Stimulated activated CD8-positive, alpha-beta memory T cell treated with anti-CD3 and anti-CD28 coated beads, Interleukin-15, amount 100 ng/mL, for 1 hour (primary cell): ENCODE results near the gene DENND4A.
"Not testable (repeated sequence)": the region's sequence is repeated elsewhere in the genome, so short reads cannot be mapped to it uniquely, and the experiment has no call there.

Source experiments
- DNase-seq: peaks from one replicate; pipeline ENCODE4 v3.0.0-alpha.2; 2020; ENCODE audit warnings: low read depth

Gene DENND4A

DNA sequence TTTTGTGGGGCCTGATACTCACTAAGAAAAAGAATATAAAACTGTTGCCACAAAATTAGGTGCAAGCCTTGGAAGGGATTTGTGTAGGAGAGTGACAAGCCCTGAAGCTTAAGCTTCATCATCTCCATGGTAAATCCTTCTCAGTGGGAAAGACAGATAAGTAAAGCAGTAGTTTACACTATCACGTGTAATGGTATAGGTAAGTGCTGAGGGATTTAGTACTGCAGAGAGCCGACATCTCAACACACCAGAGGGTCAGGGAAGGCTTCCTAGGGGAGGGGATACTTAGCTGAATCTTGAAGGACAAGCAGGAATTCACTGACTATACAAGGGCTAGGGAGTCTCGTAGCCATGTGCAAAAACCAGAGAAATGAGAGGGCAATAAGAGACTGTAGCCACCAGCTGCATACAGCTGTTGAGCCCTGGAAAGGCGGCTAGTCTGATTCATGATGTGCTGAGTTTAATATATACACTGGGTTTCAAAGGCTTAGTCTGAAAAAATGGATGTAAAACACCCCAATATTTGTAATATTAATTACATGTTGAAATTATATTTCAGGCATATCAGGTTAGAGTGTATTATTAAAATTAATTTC lies 159.2 kb downstream of the DENND4A start:
- DNase-seq = no peak

GRCh38 chr15:65631503-65631902 lies 160.6 kb downstream of the DENND4A start:
- DNase-seq = no peak

- no peak for DNase-seq
Measured at GRCh38 chr15:65630760-65631159, 161.3 kb downstream of the DENND4A start.

DNA sequence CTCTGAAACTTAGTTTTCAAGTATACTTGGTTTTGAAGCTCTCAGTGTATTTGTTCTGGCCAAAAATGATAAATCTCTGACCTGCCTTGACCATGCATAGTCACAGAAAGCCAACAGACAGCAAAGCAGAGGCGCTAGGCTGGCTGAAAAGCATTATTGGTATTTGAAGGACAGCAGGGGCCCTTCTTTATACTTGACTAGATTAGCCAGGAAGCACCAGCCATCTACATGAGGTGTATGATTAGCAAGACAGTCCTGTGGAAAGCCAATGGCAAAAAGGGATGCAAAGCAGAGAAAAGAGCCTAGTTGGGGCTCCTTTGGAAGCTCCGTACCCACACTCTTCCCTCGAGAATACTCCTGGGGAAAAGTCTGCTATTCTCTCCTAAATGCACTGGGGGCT lies 162.5 kb downstream of the DENND4A start:
- DNase-seq = no peak

GRCh38 chr15:65626856-65627255 lies 165.2 kb downstream of the DENND4A start:
- no peak for DNase-seq

DNA sequence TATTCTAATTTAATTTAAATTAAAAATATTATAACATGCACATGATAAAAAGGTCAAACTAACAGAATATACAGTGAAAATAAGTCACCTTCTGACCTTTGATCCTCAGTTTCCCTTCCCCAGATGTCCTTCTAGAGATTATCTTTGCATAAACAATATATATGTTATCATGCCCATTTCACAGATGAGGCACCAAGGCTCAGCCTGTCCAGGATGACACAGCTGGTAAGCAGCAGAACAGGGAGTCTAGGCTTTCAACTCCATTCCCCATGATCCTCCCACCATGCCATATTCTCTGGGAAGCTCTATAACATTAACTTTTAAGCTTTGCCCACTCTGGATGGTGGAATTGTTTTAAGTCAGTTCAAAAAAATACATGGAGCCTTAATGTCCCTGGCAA lies 169.0 kb downstream of the DENND4A start:
- DNase-seq = no peak

- DNase-seq = no peak
Measured at GRCh38 chr15:65621638-65622037, 170.5 kb downstream of the DENND4A start, which contains the start of gene SLC24A1. Gene SLC24A1 (plus strand): TSS chr15:65621938. CDS start chr15:65624081, 2,143 bp downstream.

DNA sequence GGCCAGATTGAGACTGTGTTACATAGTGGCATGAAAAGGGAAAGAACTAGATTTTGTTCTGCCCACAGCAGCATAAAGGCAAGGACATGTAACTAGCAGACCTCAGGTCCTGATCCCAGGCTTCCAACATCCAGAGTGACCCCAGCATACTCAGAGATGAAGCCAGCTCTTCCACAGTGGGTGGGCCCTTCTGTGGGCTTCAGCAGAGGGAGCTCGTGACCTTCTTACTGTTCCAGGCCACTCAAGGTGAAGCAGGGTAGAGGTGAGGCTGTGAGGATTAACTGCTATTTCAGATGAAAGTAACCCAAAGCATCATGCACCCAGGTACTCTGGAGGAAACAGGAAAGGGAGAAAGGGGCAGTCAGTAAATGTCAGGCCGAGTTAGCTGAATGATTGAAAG lies 171.3 kb downstream of the DENND4A start:
- DNase-seq = no peak

DNA sequence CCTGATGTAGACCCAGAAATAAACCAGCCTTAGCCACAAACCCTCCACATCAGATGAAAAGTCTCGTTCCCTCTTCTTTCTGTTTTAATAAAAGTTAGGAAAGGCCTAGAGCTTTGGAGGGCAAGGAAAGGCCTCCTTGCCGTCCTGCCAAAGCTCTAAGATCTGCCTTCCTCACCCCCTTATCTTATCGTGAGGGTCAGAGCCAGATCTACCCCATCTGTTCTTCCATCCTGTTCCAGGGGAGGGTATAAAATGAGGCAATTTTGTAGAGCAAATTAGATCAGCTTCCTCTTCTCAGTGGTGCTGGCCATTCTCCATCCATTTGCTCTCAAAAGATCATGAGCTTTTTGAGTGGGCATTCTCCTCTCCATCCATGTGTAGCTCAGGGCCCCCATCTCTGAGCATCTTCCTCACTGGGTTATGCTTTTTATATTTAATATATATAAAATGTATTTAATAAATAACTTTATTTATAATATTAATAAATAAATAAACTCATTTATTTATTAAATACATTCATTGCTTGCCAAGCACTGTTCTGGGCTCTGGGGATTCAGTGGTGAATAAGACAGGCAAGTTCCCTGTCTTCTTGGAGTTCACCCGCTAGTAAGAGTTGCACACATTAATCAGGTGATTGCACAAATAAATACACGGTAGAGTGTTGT lies 172.3 kb downstream of the DENND4A start:
- no peak for DNase-seq

DNA sequence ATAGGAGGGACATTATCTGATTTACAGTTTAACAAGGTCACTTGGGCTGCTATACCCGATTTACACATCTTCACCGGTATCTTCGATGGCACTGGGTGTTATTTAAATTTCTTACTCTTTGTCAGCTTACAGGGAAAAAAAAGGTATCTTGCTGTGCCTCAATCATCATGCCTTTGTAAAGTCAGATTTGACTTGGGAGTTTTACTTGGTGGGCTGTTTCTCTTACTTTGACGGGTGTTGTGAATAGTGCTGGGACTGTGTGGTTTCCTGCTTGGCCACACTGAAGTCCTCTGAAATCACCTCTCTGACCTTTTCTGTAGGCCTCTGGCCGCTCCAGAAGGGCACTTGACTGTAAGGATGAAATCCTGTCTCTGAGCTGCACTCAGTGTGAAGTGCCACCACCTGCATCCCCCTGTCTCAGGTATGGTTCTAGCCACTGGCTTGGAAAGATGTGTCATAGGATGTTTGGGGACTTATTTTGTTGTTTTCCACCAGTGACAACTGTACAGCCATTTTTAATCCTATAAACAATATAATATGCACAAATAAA lies 173.5 kb downstream of the DENND4A start:
- no peak for DNase-seq

DNA sequence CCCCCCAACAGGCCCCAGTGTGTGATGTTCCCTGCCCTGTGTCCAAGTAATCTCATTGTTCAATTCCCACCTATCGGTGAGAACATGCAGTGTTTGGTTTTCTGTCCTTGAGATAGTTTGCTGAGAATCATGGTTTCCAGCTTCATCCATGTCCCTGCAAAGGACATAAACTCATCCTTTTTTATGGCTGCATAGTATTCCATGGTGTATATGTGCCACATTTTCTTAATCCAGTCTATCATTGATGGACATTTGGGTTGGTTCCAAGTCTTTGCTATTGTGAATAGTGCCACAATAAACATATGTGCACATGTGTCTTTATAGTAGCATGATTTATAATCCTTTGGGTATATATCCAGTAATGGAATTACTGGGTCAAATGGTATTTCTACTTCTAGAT lies 176.2 kb downstream of the DENND4A start:
- DNase-seq = not testable (repeated sequence)

GRCh38 chr15:65612949-65613744 lies 178.9 kb downstream of the DENND4A start:
- DNase-seq = no peak

DNA sequence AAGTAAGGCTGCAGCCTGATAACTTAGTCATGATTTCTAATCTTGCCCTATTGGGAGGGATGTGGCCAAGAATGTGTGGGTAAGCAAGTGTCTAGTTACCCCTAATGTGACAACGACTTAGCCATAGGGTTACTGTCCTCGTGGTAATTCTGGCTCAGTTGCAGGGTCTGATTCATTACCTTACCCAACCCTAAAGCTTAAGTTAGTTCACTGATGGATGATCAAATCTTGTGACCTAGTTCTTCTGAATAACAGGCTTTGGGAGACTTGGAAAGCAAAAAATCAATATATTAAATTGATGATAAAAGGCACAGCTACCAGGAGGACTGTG lies 179.5 kb downstream of the DENND4A start:
- no peak for DNase-seq

DNA sequence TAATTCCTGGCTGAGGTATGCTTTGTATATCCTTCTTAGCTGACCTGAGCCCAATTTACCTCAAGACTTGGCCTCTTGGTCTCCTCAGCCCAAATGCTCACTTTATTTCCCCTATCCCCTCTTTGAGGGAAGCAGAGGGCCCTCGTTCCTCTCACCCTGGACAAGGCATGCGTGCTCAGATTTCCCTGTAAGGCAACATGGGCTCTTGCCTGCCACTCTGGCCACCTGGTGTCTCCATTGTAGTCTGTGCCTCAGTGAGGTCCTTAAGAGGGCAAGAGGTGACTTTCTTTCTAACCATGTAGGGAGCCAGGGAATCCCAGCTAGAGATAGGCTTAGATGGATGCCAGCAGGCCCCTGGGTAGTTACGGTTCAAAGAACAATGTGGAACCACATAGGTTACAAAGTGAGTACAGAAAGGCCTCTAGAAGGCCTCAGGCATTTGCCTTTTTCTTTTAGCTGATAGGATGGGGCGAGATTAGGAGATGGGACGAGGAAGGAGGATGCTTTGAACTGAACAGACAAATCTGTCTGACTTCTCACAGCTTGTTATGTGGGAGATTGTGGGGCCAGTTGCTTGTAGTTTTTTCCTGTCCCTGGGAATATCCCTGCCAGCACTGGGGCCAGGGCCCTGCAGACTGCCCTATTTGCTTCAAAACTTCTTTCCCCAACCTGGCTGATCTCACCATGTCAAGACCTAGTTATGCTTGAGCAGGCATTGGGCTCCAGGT lies 180.0 kb downstream of the DENND4A start:
- DNase-seq = no peak

DNA sequence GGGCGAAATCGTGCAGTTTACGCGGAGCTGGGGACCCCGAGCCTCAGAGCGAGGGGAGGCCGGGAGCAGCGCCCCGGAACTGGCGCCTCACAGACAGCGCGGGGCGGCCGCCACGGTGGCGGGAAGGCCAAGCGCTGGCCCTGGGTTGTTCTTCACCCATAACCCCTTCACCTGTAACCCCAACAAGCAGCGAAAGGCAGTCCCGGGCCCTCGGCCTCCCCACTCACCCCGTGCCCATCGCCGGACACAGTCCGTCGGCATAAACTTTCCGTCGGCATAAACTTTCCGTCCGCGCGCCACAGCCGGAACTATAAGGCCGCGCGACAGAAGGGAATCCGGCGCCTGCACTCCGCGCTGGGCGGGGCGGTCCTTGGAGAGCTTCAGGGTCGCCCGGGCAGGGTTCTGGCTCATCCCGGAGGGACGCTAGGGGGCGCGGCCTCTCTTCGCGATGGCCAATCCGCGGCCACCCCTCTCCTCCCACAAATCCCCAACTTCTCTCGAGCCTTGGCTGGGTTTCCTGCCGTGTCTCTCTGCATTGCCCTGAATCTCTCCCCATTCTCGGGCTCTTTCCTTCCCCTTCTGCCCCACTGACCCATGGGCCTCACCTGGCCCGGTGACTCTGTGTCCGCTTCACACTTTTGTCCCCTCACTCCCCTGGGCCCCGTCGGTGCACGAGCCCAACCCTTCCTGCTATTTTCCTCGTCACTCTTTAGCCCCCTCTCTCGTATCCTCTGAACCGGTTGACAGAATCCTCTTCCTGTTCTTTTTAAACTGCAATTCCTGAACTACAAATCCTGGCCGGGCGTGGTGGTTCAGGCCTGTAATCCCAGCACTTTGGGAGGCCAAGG lies 181.0 kb downstream of the DENND4A start, which contains the start of gene INTS14:
INTS14 (minus strand) TSS at position 261 of the 848 bp plus-strand sequence. CDS start 3,751 bp downstream, outside the sequence.
- DNase-seq = peak; percentile 83
